Activated CD8-positive, alpha-beta T cell treated with anti-CD3 and anti-CD28 coated beads for 36 hours (primary cell): ENCODE measurements around the gene CNOT6. TPM values are rescaled to one million over a fixed set of nuclear protein-coding genes. Genes with fewer than 3 reads are reported as not detected.
A peak's percentile ranks its signal among the peaks of the same experiment; 100 is the strongest.

Source experiments
- ATAC-seq: fragments of 200-7000 bp; cut with Tn5 transposase; one replicate; pipeline ENCODE4 v1.10.0; 2021; ENCODE audit warnings: mild to moderate bottlenecking, moderate library complexity
- CTCF ChIA-PET: fragments of 350-600 bp; sonication (Branson Sonifier 250); formaldehyde crosslinking; loops from one replicate; lab custom pipeline; 2021; ENCODE audit warnings: antibody characterized with exemption; lab: Charles Lee
- POLR2A ChIA-PET: fragments of 350-600 bp; sonication (Branson Sonifier 250); formaldehyde crosslinking; loops from one replicate; lab custom pipeline; 2021; ENCODE audit warnings: antibody characterized with exemption; lab: Charles Lee
- DNase-seq: peaks from one replicate; pipeline ENCODE4 v3.0.0-alpha.2; 2020
- H3K27ac Mint-ChIP-seq: one replicate; pipeline ENCODE4 v1.8.0; 2021; ENCODE audit warnings: mild to moderate bottlenecking, mixed read lengths
- H3K27me3 Mint-ChIP-seq: one replicate; pipeline ENCODE4 v1.8.0; 2021; ENCODE audit warnings: mixed read lengths
- H3K36me3 Mint-ChIP-seq: one replicate; pipeline ENCODE4 v1.8.0; 2021; ENCODE audit warnings: low read depth, mixed read lengths
- H3K4me1 Mint-ChIP-seq: one replicate; pipeline ENCODE4 v1.8.0; 2021; ENCODE audit warnings: low read depth, mixed read lengths
- H3K4me3 Mint-ChIP-seq: one replicate; pipeline ENCODE4 v1.8.0; 2021; ENCODE audit warnings: mild to moderate bottlenecking, moderate library complexity, mixed read lengths
- H3K9me3 Mint-ChIP-seq: one replicate; pipeline ENCODE4 v1.8.0; 2021; ENCODE audit warnings: mixed read lengths
- CTCF ChIP-seq: fragments of 200-600 bp; IDR thresholded peaks from one replicate; pipeline ENCODE4 v1.8.0; 2022; ENCODE audit warnings: antibody characterized with exemption, mild to moderate bottlenecking
- intact Hi-C: fragments of 100-400 bp; cut with micrococcal nuclease; formaldehyde crosslinking; loops from one replicate; pipeline ENCODE4 v1.10.0; 2022
- total RNA-seq, 2 experiments: library from RNA; stranded (reverse); gene quantifications; one replicate each; pipeline ENCODE4 v1.2.3, GENCODE V29; 2021

CNOT6 gene
- total RNA-seq, 2 experiments from 2014 or later, result 28.4 to 30.4 TPM

GRCh38 chr5:180591311-180591887, 97.2 kb downstream of the CNOT6 start, which contains the start of gene SCGB3A1:
Gene SCGB3A1 (minus strand): TSS chr5:180591499. CDS start chr5:180591462, 37 bp downstream.
- H3K9me3 Mint-ChIP-seq, result no peaks in the 10 kb centered on the region
- no peak within 1 kb of the TSS for H3K27ac Mint-ChIP-seq
- DNase-seq (no peak), ATAC-seq (no peak)
- TF ChIP-seq CTCF, result no peak
- H3K36me3 Mint-ChIP-seq, result no peaks in the 10 kb centered on the region
- ChIA-PET POLR2A (no interaction called here), CTCF (interaction anchor here (1.2 kb wide), 1 partner anchor 263 kb away, joined by 3 read pairs; no protein-coding TSS in a partner anchor)
- no peak within 1 kb of the TSS for H3K4me3 Mint-ChIP-seq
- peaks cover 32% of the 10 kb centered on the region for H3K27me3 Mint-ChIP-seq
- intact Hi-C loops, result no loop called here
- peaks cover 8% of the 10 kb centered on the region for H3K4me1 Mint-ChIP-seq

- ChIA-PET CTCF (no interaction called here), POLR2A (no interaction called here)
- H3K4me1 Mint-ChIP-seq, result peaks cover 8% of the 10 kb centered on the region
- ATAC-seq (no peak), DNase-seq (no peak)
- TF ChIP-seq CTCF, result no peak
- intact Hi-C loops, result no loop called here
- no peak overlapping the region for H3K27ac Mint-ChIP-seq
- no peaks in the 10 kb centered on the region for H3K36me3 Mint-ChIP-seq
- no peak overlapping the region for H3K4me3 Mint-ChIP-seq
- H3K27me3 Mint-ChIP-seq, result peaks cover 30% of the 10 kb centered on the region
- H3K9me3 Mint-ChIP-seq, result no peaks in the 10 kb centered on the region
Measured at GRCh38 chr5:180592176-180592575, 98.0 kb downstream of the CNOT6 start.

GRCh38 chr5:180593446-180594206, 99.4 kb downstream of the CNOT6 start:
- DNase-seq (no peak), ATAC-seq (no peak)
- H3K9me3 Mint-ChIP-seq, result no peaks in the 10 kb centered on the region
- no peak overlapping the region for H3K4me3 Mint-ChIP-seq
- ChIA-PET POLR2A (no interaction called here), CTCF (no interaction called here)
- H3K4me1 Mint-ChIP-seq, result peaks cover 8% of the 10 kb centered on the region
- H3K36me3 Mint-ChIP-seq, result no peaks in the 10 kb centered on the region
- peaks cover 28% of the 10 kb centered on the region for H3K27me3 Mint-ChIP-seq
- no peak for TF ChIP-seq CTCF
- intact Hi-C loops, result no loop called here
- H3K27ac Mint-ChIP-seq, result no peak overlapping the region

GRCh38 chr5:180594311-180595045, 100.3 kb downstream of the CNOT6 start:
- DNase-seq, result peak; percentile 12

More at GRCh38 chr5:180594311-180595045, 100.3 kb downstream of the CNOT6 start:
- peaks cover 7% of the 10 kb centered on the region for H3K4me1 Mint-ChIP-seq
- peaks cover 20% of the 10 kb centered on the region for H3K27me3 Mint-ChIP-seq
- CTCF ChIA-PET, result no interaction called here
- H3K9me3 Mint-ChIP-seq, result no peaks in the 10 kb centered on the region
- ATAC-seq, result peak; percentile 34
- no peak overlapping the region for H3K27ac Mint-ChIP-seq
- intact Hi-C loops, result no loop called here
- H3K36me3 Mint-ChIP-seq, result no peaks in the 10 kb centered on the region
- POLR2A ChIA-PET, result no interaction called here
- no peak overlapping the region for H3K4me3 Mint-ChIP-seq
- no peak for TF ChIP-seq CTCF
